GM18517 (cell line): ENCODE results near the gene SLC25A12.
"Not testable (repeated sequence)": the region's sequence is repeated elsewhere in the genome, so short reads cannot be mapped to it uniquely, and the experiment has no call there.

Experiments used
- ATAC-seq: cut with Tn5 transposase; IDR thresholded peaks from one replicate; pipeline ENCODE4 v1.9.1; 2021; ENCODE audit warnings: mild to moderate bottlenecking, moderate library complexity; ENCODE audit not compliant: unreplicated experiment

The SLC25A12 gene

GRCh38 chr2:171832489-171832888 lies 61.6 kb downstream of the SLC25A12 start:
- no peak for ATAC-seq

- ATAC-seq, result no peak
Observed at GRCh38 chr2:171830039-171830438, 64.0 kb downstream of the SLC25A12 start.

- no peak for ATAC-seq
Observed at GRCh38 chr2:171824086-171824485, 70.0 kb downstream of the SLC25A12 start.

GRCh38 chr2:171822525-171823322 lies 71.3 kb downstream of the SLC25A12 start:
- ATAC-seq, result no peak

GRCh38 chr2:171819453-171819852 lies 74.6 kb downstream of the SLC25A12 start:
- no peak for ATAC-seq

- no peak for ATAC-seq
Observed at GRCh38 chr2:171814883-171815282, 79.2 kb downstream of the SLC25A12 start.

- ATAC-seq, result no peak
Observed at GRCh38 chr2:171814174-171814573, 79.9 kb downstream of the SLC25A12 start.

GRCh38 chr2:171813729-171814128 lies 80.3 kb downstream of the SLC25A12 start:
- ATAC-seq, result no peak

GRCh38 chr2:171813126-171813525 lies 80.9 kb downstream of the SLC25A12 start:
- ATAC-seq, result no peak

GRCh38 chr2:171811245-171811628 lies 82.8 kb downstream of the SLC25A12 start:
- no peak for ATAC-seq

- ATAC-seq, result no peak
Observed at GRCh38 chr2:171810422-171811244, 83.4 kb downstream of the SLC25A12 start.

- ATAC-seq, result not testable (repeated sequence)
Observed at GRCh38 chr2:171808885-171809284, 85.2 kb downstream of the SLC25A12 start.

GRCh38 chr2:171807831-171808393 lies 86.1 kb downstream of the SLC25A12 start:
- no peak for ATAC-seq

GRCh38 chr2:171807119-171807518 lies 86.9 kb downstream of the SLC25A12 start:
- ATAC-seq, result no peak

- ATAC-seq, result no peak
Observed at GRCh38 chr2:171804456-171804855, 89.6 kb downstream of the SLC25A12 start.

GRCh38 chr2:171803757-171804156 lies 90.3 kb downstream of the SLC25A12 start:
- no peak for ATAC-seq

GRCh38 chr2:171800639-171801038 lies 93.4 kb downstream of the SLC25A12 start:
- no peak for ATAC-seq

GRCh38 chr2:171798156-171798820 lies 95.8 kb downstream of the SLC25A12 start:
- ATAC-seq, result no peak

- ATAC-seq, result no peak
Observed at GRCh38 chr2:171794918-171795317, 99.1 kb downstream of the SLC25A12 start.

- ATAC-seq, result no peak
Observed at GRCh38 chr2:171793691-171794678, 100.1 kb downstream of the SLC25A12 start.
